HG02970 (cell line): ENCODE data around the gene ARID3B.

Source experiments
- ATAC-seq: cut with Tn5 transposase; IDR thresholded peaks from one replicate; pipeline ENCODE4 v1.9.1; 2021; ENCODE audit warnings: mild to moderate bottlenecking, moderate library complexity, moderate number of reproducible peaks; ENCODE audit not compliant: unreplicated experiment, low FRiP score

Gene ARID3B

GRCh38 chr15:74632601-74633000 lies 91.6 kb downstream of the ARID3B start:
- no peak for ATAC-seq

- ATAC-seq: no peak
Measured at GRCh38 chr15:74633781-74634180, 92.8 kb downstream of the ARID3B start.

- no peak for ATAC-seq
Measured at GRCh38 chr15:74635228-74635627, 94.2 kb downstream of the ARID3B start.

- no peak for ATAC-seq
Measured at GRCh38 chr15:74636984-74637383, 96.0 kb downstream of the ARID3B start.

GRCh38 chr15:74641151-74641550 lies 100.1 kb downstream of the ARID3B start:
- ATAC-seq: no peak

GRCh38 chr15:74642348-74642733 lies 101.3 kb downstream of the ARID3B start:
- no peak for ATAC-seq

- no peak for ATAC-seq
Measured at GRCh38 chr15:74642734-74643664, 102.0 kb downstream of the ARID3B start.

- no peak for ATAC-seq
Measured at GRCh38 chr15:74643665-74644204, 102.7 kb downstream of the ARID3B start.

GRCh38 chr15:74646480-74646879 lies 105.5 kb downstream of the ARID3B start:
- ATAC-seq: no peak
